ENCODE data around the gene MYO1E. TPM values are rescaled to one million over a fixed set of nuclear protein-coding genes. Genes with fewer than 3 reads are reported as not detected.
A peak's percentile ranks its signal among the peaks of the same experiment; 100 is the strongest.

MYO1E gene
- total RNA-seq, 1 donor, result 336 TPM

DNA sequence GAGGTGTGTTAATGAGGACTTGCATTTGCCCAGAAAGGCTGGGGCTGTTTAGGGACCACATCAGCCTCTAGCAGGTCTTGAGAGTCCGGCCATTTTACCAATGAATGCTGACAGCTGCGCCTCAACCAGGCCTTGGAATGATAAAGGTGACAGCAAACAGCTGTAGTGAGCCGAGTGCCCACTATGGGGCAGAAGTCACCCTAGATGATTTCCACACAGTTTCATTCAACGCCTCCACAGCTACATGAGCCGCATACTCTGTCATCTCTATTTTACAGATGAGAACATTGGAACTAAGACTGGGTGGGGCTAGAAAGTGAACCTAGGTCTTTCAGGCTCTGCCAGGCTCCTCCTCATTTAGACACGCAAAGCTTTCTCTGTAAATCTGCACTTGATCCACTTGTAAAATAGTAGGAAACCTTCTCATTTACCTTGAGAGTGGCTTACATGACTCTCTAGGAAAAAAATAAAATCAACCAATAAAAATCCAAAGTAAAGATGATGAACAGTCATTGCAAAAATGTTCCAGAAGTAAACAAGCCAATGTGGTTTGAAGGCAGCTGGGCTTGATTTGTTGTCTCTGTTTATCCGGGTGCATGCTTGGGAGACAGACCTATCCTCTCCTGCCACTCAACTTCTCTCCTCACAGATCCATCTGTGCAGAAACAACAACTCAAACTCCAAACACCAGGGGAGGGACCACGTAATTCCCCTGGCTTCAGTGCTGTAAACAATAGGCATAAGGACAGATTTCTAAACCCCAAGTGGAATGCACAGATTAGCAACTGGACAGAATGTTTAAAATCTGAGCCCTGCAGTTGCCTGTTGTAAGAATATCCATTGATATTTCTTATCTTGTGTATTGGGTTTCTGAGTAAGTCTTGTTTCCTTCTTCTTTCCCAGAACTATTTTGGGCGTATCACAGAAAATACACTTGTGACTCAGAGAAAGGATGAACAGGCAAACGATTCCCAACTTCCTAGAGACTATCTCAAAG lies 197.5 kb downstream of the MYO1E start:
- Histone ChIP-seq H3K79me2 (ENCODE audit: insufficient read depth, low read length) (no peaks in the 10 kb centered on the region), H4K20me1 (ENCODE audit: insufficient read depth, low read length) (no peaks in the 10 kb centered on the region), H3K36me3 (ENCODE audit: insufficient read depth, low read length) (peaks cover 74% of the 10 kb centered on the region), H3K4me1 (ENCODE audit: insufficient read depth, low read length) (peaks cover 26% of the 10 kb centered on the region), H3K4me3 (ENCODE audit: insufficient read depth, low read length) (no peak overlapping the region), H2AFZ (ENCODE audit: low read length) (no peak overlapping the region), H3K4me2 (ENCODE audit: insufficient read depth, low read length) (peak overlapping the region; percentile 28), H3K27me3 (ENCODE audit: insufficient read depth, low read length) (no peaks in the 10 kb centered on the region), H3K27ac (ENCODE audit: low read depth, low read length) (peak overlapping the region; percentile 62), H3K9me3 (ENCODE audit: low read depth, low read length) (no peaks in the 10 kb centered on the region)
- TF ChIP-seq, protein P1, sequence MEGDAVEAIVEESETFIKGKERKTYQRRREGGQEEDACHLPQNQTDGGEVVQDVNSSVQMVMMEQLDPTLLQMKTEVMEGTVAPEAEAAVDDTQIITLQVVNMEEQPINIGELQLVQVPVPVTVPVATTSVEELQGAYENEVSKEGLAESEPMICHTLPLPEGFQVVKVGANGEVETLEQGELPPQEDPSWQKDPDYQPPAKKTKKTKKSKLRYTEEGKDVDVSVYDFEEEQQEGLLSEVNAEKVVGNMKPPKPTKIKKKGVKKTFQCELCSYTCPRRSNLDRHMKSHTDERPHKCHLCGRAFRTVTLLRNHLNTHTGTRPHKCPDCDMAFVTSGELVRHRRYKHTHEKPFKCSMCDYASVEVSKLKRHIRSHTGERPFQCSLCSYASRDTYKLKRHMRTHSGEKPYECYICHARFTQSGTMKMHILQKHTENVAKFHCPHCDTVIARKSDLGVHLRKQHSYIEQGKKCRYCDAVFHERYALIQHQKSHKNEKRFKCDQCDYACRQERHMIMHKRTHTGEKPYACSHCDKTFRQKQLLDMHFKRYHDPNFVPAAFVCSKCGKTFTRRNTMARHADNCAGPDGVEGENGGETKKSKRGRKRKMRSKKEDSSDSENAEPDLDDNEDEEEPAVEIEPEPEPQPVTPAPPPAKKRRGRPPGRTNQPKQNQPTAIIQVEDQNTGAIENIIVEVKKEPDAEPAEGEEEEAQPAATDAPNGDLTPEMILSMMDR (IDR thresholded peaks at IDR 0.05; ENCODE audit: extremely low read depth, low read depth, low read length), result peak; percentile 73
- peak; percentile 87 for DNase-seq (ENCODE audit: insufficient read length, low spot score, missing footprints)

DNA sequence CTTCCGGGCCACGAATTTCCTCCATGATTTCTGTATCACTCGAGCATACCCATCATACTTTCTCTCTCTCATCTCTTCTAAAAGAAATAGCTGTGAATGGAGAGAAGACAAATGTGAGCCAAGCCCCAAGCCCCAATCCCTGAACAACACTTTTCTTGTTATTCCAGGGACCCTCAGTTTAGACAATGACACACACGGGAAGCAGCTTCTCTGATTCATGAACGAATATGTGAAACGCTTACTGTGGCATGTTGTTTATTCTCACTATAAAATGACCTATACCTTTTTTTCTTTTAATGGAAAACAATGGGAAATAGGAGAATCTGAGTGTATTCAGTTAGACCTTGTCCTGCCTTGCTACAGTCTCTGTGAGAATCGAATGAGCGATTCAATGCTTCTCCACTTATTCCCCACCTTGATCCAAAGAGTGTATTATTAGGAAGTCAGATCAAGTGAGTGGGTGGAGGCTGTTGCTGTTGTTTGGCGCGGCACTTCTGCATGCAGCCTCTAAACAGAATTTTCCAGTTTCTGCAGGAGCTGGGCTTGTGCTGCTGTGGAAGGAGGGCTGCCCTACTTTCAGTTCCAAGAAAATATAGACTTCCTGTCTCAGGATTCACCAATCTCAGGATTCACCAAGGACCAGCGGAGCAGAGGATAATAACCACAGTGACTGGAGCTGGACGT lies 198.4 kb downstream of the MYO1E start:
- Histone ChIP-seq H3K27me3 (ENCODE audit: insufficient read depth, low read length) (no peaks in the 10 kb centered on the region), H3K36me3 (ENCODE audit: insufficient read depth, low read length) (peaks cover 66% of the 10 kb centered on the region), H3K4me1 (ENCODE audit: insufficient read depth, low read length) (peaks cover 34% of the 10 kb centered on the region), H3K79me2 (ENCODE audit: insufficient read depth, low read length) (no peaks in the 10 kb centered on the region), H3K4me2 (ENCODE audit: insufficient read depth, low read length) (no peak overlapping the region), H4K20me1 (ENCODE audit: insufficient read depth, low read length) (no peaks in the 10 kb centered on the region), H3K4me3 (ENCODE audit: insufficient read depth, low read length) (no peak overlapping the region), H3K27ac (ENCODE audit: low read depth, low read length) (peak overlapping the region; percentile 62), H3K9me3 (ENCODE audit: low read depth, low read length) (no peaks in the 10 kb centered on the region), H2AFZ (ENCODE audit: low read length) (no peak overlapping the region)
- no peak for DNase-seq (ENCODE audit: insufficient read length, low spot score, missing footprints)
- TF ChIP-seq, protein P1 (IDR thresholded peaks at IDR 0.05; ENCODE audit: extremely low read depth, low read depth, low read length), result no peak

DNA sequence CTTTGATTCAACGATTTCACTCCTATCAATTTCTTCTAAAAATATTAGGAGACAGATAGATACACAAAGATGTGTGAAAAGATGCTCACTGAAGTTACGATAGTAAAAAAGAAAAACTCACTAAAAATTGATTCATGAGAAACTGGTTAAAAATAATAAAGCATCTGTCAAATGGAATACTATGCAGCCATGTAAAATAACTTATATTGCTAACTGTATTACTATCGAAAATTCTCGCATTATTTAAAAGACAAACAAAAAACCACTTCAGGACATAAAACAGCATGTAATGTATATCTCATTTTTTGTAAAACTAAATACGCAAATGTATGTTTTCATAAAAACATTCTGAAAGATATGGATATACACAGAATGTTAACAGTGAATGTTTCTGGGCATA lies 199.5 kb downstream of the MYO1E start:
- H3K9me3 ChIP-seq (ENCODE audit: low read depth, low read length), result no peaks in the 10 kb centered on the region
- H3K4me1 ChIP-seq (ENCODE audit: insufficient read depth, low read length), result peaks cover 45% of the 10 kb centered on the region
- no peaks in the 10 kb centered on the region for H3K79me2 ChIP-seq (ENCODE audit: insufficient read depth, low read length)
- H3K27ac ChIP-seq (ENCODE audit: low read depth, low read length), result no peak overlapping the region
- no peaks in the 10 kb centered on the region for H4K20me1 ChIP-seq (ENCODE audit: insufficient read depth, low read length)
- peaks cover 55% of the 10 kb centered on the region for H3K36me3 ChIP-seq (ENCODE audit: insufficient read depth, low read length)
- no peak overlapping the region for H2AFZ ChIP-seq (ENCODE audit: low read length)
- H3K27me3 ChIP-seq (ENCODE audit: insufficient read depth, low read length), result no peaks in the 10 kb centered on the region
- TF ChIP-seq, protein P1 (IDR thresholded peaks at IDR 0.05; ENCODE audit: extremely low read depth, low read depth, low read length), result no peak
- no peak for DNase-seq (ENCODE audit: insufficient read length, low spot score, missing footprints)
- no peak overlapping the region for H3K4me3 ChIP-seq (ENCODE audit: insufficient read depth, low read length)
- H3K4me2 ChIP-seq (ENCODE audit: insufficient read depth, low read length), result no peak overlapping the region

Measured in osteoblast (primary cell).